OCI-LY3 (cell line): ENCODE results near the gene CACNA1G.

Source experiments
- CTCF ChIP-seq: fragments of 200-600, 300-600 bp; sonication (generic); IDR thresholded peaks from 2 replicates; pipeline ENCODE4 v1.5.1; 2014; ENCODE audit warnings: antibody characterized with exemption, low read length, low read depth
- EZH2phosphoT487 ChIP-seq: fragments of 200-600 bp; shearing (Covaris generic); IDR thresholded peaks from 2 replicates; pipeline ENCODE4 v1.6.1; 2018; ENCODE audit warnings: antibody characterized with exemption, mixed run types, low read depth

- no peak for TF ChIP-seq CTCF
- TF ChIP-seq EZH2phosphoT487, result no peak
Measured at GRCh38 chr17:50582741-50583140, 22.2 kb downstream of the CACNA1G start.
